DND-41 (cell line): ENCODE results near the gene ALKAL2.

Experiments used
- ATAC-seq: fragments of 200-7000 bp; cut with Tn5 transposase; 3 replicates; pipeline ENCODE4 v1.9.1; 2021; ENCODE audit warnings: low read depth; ENCODE audit not compliant: insufficient read depth
- DNase-seq: peaks from one replicate; pipeline ENCODE4 v3.0.0-alpha.2; 2020
- H2AFZ ChIP-seq: 2 replicates; pipeline ENCODE4 v1.6.0; 2012; ENCODE audit warnings: low read depth, low read length
- H3K27ac ChIP-seq: 2 replicates; pipeline ENCODE4 v1.5.1; 2012; ENCODE audit warnings: low read length, inconsistent platforms
- H3K27me3 ChIP-seq: fragments of 200-600 bp; sonication (generic); 2 replicates; pipeline ENCODE4 v1.6.0; 2012; ENCODE audit warnings: low read length, mild to moderate bottlenecking, inconsistent platforms; ENCODE audit not compliant: insufficient read depth, poor library complexity
- H3K36me3 ChIP-seq: 2 replicates; pipeline ENCODE4 v1.5.1; 2012; ENCODE audit warnings: low read length, inconsistent platforms; ENCODE audit not compliant: insufficient read depth
- H3K4me1 ChIP-seq: 2 replicates; pipeline ENCODE4 v1.5.1; 2012; ENCODE audit warnings: mild to moderate bottlenecking, low read length; ENCODE audit not compliant: insufficient read depth
- H3K4me2 ChIP-seq: 2 replicates; pipeline ENCODE4 v1.6.0; 2012; ENCODE audit warnings: mild to moderate bottlenecking, moderate library complexity, low read length, inconsistent platforms; ENCODE audit not compliant: insufficient read depth
- H3K4me3 ChIP-seq, 2 experiments: fragments of 200-600 bp in 1 of 2; shearing (Covaris generic) in 1 of 2; 2 replicates each; pipeline ENCODE4 v1.5.1; 2012 to 2016; ENCODE audit warnings: inconsistent platforms in 2 of 2, low read length in 2 of 2, mild to moderate bottlenecking in 2 of 2, low read depth in 1 of 2, moderate library complexity in 1 of 2
- H3K79me2 ChIP-seq: 2 replicates; pipeline ENCODE4 v1.6.0; 2012; ENCODE audit warnings: low read length, inconsistent platforms; ENCODE audit not compliant: insufficient read depth
- H3K9ac ChIP-seq: 2 replicates; pipeline ENCODE4 v1.6.0; 2012; ENCODE audit warnings: low read depth, mild to moderate bottlenecking, inconsistent platforms, low read length, moderate library complexity
- H3K9me3 ChIP-seq: 2 replicates; pipeline ENCODE4 v1.5.1; 2012; ENCODE audit warnings: low read length, moderate library complexity, mild to moderate bottlenecking, inconsistent platforms; ENCODE audit not compliant: insufficient read depth, severe bottlenecking
- H4K20me1 ChIP-seq: 2 replicates; pipeline ENCODE4 v1.6.0; 2012; ENCODE audit warnings: low read length; ENCODE audit not compliant: insufficient read depth
- CTCF ChIP-seq: IDR thresholded peaks from 2 replicates; pipeline ENCODE4 v1.5.1; 2012; ENCODE audit warnings: borderline replicate concordance, low read length, moderate library complexity, mild to moderate bottlenecking; ENCODE audit not compliant: poor library complexity, severe bottlenecking; ENCODE audit errors: extremely low read depth
- EZH2 ChIP-seq: IDR thresholded peaks from 3 replicates; pipeline ENCODE4 v1.6.1; 2012; ENCODE audit warnings: borderline replicate concordance, low read depth, mild to moderate bottlenecking, moderate library complexity, low read length, inconsistent platforms; ENCODE audit not compliant: severe bottlenecking

ALKAL2 gene

GRCh38 chr2:279956-280649 lies 7.8 kb downstream of the ALKAL2 start:
- Histone ChIP-seq H3K4me2 (no peak overlapping the region), H4K20me1 (peaks cover 31% of the 10 kb centered on the region; the same call in 1 of the 2 replicates), H3K79me2 (peaks cover 20% of the 10 kb centered on the region), H2AFZ (no peak overlapping the region), H3K36me3 (peaks cover 78% of the 10 kb centered on the region), H3K27ac (no peak overlapping the region), H3K27me3 (no peaks in the 10 kb centered on the region), H3K9ac (no peak overlapping the region), H3K9me3 (no peaks in the 10 kb centered on the region), H3K4me1 (no peaks in the 10 kb centered on the region), H3K4me3 (no peak overlapping the region)
- no peak for ATAC-seq
- DNase-seq, result no peak
- no peak for TF ChIP-seq EZH2
- no peak for TF ChIP-seq CTCF

GRCh38 chr2:279366-279765 lies 8.5 kb downstream of the ALKAL2 start:
- no peak for DNase-seq
- H3K9me3 ChIP-seq, result no peaks in the 10 kb centered on the region
- H3K36me3 ChIP-seq, result peaks cover 83% of the 10 kb centered on the region

GRCh38 chr2:278927-279320 lies 9.0 kb downstream of the ALKAL2 start:
- Histone ChIP-seq H3K4me1 (no peaks in the 10 kb centered on the region), H3K9me3 (no peaks in the 10 kb centered on the region), H3K9ac (no peak overlapping the region), H2AFZ (no peak overlapping the region), H3K79me2 (peaks cover 31% of the 10 kb centered on the region), H3K4me2 (no peak overlapping the region), H3K27me3 (no peaks in the 10 kb centered on the region), H3K36me3 (peaks cover 87% of the 10 kb centered on the region), H3K27ac (no peak overlapping the region), H4K20me1 (peaks cover 37% of the 10 kb centered on the region; the same call in 1 of the 2 replicates), H3K4me3 (no peak overlapping the region)
- ATAC-seq (no peak), DNase-seq (no peak)
- TF ChIP-seq EZH2, result no peak
- TF ChIP-seq CTCF, result no peak

More at GRCh38 chr2:279366-279765, 8.5 kb downstream of the ALKAL2 start:
- Histone ChIP-seq H3K4me3 (no peak overlapping the region), H3K27me3 (no peaks in the 10 kb centered on the region), H3K27ac (no peak overlapping the region), H3K79me2 (peaks cover 27% of the 10 kb centered on the region), H3K4me2 (no peak overlapping the region), H3K4me1 (no peaks in the 10 kb centered on the region), H4K20me1 (peaks cover 34% of the 10 kb centered on the region; the same call in 1 of the 2 replicates), H3K9ac (no peak overlapping the region), H2AFZ (no peak overlapping the region)
- TF ChIP-seq EZH2 (no peak), CTCF (no peak)
- no peak for ATAC-seq
